GM10266 (cell line): ENCODE results near the gene PLCD3.

Experiments used
- DNase-seq: peaks from one replicate; pipeline ENCODE4 v3.0.0; 2012; ENCODE audit errors: extremely low spot score
- CTCF ChIP-seq: IDR thresholded peaks from 2 replicates; pipeline ENCODE4 v1.5.1; 2012; ENCODE audit warnings: mild to moderate bottlenecking, low read depth; ENCODE audit not compliant: control insufficient read depth, insufficient read depth; ENCODE audit errors: missing control alignments

The PLCD3 gene

DNA sequence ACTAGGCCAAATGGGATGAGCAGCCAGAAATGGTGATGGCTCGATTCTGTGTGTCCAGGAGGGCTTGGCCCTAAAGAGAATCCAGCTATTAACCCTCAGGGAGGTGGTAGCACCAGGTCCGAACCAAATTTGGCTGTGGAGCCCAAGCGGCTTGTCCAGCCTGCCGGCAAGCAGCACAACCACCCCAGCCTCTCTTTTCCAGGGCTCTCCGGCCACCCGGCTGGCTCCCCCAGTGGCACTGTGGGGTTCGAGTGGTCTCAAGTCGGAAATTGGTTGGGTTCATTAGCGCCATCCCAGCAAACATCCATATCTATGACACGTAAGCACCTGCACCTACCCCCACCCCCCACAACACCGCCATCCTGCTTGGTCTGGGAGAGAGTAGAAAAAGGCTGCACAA is 35.4 kb downstream of the PLCD3 start:
- TF ChIP-seq CTCF: no peak
- no peak for DNase-seq

DNA sequence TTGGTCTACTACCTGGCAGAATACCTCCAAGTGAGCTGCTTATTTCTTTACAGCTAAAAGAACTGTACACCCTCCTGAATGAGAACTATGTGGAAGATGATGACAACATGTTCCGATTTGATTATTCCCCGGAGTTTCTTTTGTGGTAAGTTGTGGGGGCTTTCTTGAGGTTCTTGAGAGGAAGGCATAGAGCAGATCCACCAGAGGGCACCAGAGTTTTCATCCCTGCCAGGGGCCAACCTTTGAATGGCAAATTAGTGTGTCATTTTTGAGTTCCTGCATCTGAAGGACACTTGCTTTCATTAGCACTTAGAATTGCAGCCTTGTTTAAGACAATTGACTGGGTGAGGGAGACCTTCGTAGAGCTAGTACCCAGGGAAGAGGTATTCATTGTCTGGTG is 36.2 kb downstream of the PLCD3 start:
- peak; percentile 35 for TF ChIP-seq CTCF
- DNase-seq: no peak

DNA sequence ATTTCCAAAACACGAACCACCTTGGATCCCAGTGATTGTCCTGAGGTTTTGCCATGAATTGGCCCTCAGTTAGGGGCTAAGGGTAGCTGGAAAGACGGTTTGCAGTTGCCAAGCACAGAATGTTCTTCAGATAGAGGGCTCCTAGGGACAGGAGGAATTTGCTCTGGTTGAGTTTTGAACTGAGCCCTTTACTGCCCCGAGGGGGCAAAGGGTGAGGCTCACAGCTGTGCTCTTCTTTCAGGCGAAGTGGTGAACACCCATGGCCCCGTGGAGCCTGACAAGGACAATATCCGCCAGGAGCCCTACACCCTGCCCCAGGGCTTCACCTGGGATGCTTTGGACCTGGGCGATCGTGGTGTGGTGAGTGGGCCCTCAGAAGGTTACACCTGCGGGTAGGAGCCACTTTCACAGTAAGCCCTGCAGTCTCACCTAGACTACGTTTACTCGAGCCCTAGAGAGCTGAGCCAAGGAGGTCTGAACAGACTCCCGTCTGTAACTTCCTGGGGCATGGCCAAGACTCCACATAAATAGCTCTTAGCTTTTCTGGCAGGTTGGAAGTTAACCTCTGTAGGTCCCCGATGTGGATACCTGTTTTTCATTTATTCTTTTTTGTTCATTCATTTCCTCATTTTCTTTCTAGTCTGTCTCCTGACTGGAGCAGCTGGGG is 38.7 kb downstream of the PLCD3 start:
- DNase-seq: no peak
- TF ChIP-seq CTCF: no peak

DNA sequence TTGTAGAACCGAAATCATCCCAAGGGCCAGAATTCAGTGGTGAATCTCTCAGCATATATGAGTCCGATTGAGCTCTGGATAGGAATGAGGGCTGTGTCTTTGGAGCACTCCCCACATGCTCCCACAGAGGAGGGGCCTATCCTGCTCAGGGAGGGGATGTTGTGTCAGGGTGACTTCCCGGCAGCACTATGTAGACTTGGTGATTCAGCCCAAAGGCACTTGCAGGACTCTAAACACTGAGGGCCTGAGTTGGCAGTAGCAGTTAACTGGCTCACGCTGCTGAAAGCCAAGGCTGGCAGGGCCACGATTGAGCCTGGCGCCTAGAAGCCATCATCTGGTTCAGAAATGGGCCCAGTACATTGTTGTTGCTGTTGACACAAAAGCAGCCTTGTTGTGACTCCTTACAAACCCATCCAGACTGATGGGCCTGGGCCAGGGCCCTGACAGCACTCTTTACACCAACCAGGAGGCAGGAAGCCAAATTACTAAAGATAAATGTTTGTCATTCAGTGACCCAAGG is 39.3 kb downstream of the PLCD3 start:
- no peak for TF ChIP-seq CTCF
- DNase-seq: no peak

GRCh38 chr17:45091778-45092425 is 40.4 kb downstream of the PLCD3 start:
- DNase-seq: no peak
- TF ChIP-seq CTCF: no peak

DNA sequence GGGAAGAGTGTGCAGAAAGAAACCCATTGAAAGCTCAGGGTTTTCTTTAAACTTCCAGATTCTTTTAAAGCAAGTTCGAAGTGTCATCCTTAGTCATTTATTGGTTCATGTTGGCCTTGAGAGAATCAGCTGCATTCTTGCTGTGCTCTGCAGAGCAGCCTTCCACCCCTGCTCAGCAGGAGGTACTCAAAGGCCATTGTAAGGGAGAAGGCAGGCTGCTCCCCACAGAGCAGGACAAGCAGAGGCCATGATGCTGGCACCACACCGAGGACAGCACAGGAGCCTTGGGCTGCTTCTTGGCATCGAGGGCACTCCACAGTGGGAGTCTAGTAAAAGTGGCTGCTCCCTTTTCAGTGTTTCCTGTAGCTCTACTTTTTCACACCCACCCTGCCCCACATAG is 41.6 kb downstream of the PLCD3 start:
- no peak for DNase-seq

More for the DNA sequence above, 41.6 kb downstream of the PLCD3 start:
- no peak for TF ChIP-seq CTCF
